GM19023 (cell line): ENCODE measurements around the gene GFM1.

ENCODE experiments used
- ATAC-seq: cut with Tn5 transposase; IDR thresholded peaks from one replicate; pipeline ENCODE4 v1.9.1; 2021; ENCODE audit warnings: mild to moderate bottlenecking, moderate library complexity; ENCODE audit not compliant: unreplicated experiment

GFM1 gene

DNA sequence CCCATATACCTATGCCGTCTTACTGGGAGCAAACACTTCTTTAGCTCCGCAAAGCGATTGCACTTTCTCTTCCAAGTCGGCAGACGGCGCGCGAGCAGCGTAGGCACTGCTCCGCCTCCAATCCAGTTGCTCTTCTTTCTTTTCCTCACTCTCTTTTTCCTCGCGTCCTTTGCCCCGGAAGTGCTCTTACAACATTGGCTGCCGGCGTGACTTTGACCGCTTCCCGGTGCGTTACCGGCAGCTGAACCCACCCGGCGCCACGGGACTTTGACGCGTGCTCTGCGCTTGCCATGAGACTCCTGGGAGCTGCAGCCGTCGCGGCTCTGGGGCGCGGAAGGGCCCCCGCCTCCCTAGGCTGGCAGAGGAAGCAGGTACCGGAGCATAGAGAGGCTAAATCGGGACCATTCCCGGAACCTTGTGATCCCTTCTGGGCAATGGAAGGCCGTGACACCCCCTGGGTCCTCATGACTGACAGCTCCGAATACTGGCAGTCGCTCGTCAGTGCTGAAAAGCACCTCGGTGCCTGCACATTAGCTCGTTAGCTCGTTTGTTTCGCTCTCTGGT lies at the start of gene GFM1:
GFM1 (plus strand) TSS at position 183 of the 564 bp plus-strand sequence; CDS start at position 291, 108 bp downstream.
- peak; percentile 99 for ATAC-seq

DNA sequence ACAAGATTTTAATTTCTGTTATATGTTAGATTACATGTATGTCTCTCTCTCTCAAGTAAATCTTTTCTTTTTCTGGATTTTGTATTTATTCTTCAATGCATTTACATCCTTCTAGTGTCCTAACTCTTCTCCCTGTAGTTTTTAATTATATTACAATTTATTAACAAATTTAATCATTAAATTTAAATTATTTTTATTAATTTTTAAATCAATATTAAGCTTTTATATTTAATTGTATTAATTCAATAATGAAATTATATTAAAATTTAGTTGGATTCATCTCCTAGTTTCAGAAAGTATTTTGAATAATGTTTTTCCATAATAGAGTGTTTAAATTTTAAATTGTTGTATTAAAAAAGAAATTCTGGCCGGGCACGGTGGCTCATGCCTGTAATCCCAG lies 43.5 kb upstream of the GFM1 start:
- no peak for ATAC-seq

DNA sequence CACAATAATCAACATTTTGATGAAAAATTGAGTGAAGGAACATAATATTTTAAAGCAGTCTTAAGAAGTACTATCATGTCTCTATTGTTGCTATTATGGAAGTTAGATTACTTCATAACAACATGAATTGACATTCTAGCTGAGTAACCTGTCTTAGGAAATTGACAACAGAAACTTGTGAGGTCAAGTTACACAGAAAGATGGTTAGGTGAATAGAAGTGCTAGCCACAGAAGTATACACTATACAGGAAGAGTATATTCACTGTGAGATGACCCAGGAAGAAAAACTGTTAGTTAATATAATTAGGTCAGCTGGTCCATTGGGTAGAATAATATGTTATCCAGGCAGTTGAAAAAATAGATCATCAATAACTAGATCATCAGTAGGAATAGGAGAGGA lies 42.1 kb upstream of the GFM1 start:
- no peak for ATAC-seq

DNA sequence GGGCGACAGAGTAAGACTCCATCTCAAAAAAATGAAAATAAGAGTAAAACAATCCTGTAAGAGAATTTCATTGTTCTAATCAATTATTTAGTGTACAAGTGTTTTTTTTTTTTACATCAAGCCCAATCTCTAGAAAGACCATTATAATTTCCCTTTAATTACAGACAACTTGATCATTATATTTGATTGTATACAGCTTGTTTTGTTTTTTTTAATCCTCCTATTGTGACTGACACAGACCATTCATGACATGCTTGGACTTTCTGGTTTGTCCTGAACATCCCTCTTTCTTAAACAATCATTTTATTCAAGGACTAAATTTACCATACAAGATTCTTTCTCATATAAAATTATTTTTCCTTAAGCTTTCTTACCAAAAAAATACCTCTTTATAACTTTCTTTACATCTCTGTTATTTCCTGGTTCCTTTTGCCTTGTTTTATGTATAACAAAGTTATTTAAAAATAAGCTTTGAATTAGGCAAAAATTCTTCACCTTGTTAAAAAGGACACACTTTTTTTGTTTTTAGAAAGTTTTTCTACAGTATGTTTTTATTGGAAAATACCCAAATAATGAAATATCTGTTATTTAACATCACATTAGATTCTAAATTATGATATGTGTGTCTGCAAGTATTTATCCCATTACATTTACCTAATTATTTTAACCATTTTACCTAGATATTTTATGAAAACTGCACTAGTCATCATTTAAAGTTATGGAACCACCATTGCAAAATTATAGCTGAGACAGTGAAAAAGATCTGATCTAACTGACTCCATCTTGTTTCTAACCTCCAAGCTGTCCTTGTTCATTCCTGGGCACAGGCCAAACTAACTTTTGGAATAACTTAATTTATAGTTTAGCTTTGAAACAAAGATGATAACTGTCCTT lies 26.1 kb upstream of the GFM1 start:
- no peak for ATAC-seq

DNA sequence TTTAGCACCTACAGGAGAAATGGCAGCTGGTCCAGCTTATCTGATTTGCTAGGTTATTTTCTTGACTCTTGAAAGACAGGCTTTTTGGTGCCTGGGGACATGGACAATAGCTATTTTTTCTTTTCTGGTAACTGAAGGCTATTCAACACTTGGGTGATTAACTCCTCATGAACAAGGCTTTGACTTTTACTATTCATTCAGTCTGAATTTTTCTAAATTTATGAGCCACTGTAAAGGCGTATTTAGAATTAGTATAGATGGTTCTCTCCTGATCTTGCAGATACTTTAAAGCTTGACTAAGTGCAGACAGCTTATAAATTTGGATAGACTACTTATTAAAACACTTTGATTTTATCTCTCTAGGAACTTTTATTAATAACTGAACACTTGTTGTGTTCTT lies 18.4 kb upstream of the GFM1 start:
- ATAC-seq: no peak

DNA sequence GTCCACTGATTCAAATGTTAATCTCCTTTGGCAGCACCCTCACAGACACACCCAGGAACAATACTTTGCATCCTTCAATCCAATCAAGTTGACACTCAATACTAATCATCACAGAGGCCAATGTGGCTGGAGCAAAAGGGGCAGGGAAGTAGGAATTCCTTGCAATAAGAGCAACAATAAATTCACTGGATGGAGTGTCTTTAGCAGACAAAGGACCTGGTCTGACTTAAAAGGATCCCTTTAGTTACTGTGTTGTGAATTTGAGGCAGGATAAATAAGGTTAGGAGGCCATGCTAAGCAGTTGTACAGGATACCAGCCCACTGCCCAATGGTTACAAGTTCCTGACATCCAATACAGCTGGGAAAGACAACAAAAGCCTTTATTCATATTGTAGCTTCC lies 12.3 kb upstream of the GFM1 start:
- no peak for ATAC-seq

DNA sequence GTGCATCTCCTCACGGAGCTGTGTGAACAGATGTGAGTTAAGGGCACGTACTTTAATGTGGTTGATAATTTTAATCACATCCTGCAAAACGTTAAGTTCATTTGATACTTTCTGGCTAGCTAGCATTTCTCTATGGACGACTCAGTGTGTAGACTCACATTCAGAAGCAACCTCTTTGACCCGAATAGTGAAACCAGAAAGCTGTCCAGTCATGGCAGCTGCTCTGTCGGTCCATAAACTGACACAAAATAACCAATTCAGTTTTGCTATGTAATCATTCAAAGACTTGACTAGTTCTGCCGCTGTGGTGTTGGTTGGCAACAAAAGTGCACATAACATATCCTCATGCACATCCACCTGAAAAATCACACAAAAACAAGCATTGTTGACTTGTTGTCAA lies 3.7 kb upstream of the GFM1 start:
- no peak for ATAC-seq

DNA sequence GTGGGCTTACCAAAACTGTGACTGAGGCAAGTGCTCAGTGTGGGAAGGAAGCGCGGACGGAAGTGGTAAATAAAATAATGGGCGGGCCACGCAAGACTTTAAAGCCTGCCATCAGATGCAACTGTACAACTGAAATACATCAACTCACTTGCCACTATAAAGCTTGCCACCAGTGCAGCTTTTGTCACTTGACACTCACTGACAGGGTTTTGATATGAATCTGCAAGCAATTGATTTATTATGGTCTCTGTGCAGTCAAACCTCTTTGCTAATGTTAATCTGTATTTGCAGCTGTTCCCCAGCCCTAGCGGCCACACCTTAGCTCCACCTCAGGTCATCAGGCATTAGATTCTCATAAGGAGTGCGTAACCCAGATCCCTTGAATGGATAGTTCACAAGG lies 2.3 kb upstream of the GFM1 start:
- no peak for ATAC-seq

DNA sequence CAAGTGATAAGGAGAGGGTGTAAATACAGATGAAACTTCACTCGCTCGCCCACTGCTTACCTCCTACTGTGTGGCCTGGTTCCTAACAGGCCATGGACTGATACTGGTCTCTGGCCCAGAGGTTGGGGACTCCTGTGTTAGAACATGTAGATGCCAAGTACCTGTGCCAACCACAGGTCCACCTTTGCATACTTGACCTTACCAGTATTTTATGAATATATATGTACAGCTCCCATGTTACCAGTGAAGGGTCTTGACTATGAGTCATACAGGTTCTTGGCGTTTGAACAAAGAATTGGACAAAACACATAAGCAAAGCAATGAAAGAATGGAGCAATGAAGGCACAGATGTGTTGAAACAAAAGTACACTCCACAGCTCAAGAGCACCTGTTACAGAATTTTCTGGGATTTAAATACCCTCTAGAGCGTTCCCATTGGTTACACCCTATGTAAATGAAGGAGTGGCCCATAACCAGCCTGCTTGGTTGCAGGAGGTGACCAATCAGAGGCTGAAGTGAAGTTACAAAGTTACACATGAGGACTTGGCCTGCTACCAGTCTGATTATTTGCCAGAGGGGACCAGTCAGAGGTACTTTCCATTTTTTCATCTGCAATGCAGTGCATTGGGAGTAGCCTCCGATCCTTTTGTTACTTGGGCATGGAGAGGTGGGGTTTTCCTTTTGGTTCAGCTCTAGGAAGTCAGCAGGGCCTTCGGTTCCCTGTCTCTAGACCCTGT lies 1.7 kb upstream of the GFM1 start:
- ATAC-seq: no peak

DNA sequence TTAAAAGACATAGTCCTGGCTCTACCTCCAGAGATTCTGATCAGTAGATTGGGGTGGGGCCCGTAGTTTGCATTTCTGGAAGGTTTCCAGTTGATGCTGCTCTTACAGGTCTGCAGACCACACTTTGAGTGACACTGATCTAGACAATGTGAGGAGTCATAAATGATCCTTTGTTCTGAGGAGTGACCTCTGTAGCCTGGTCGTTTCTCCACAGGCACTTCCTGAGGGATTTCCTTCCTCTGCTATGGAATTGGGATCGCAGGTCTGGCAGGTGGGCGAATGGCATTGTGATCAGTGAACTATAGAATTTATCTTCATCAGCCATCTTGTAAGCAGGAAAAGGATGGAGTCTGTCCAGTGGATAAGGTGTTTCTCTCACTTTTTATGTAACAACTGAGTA lies 5.5 kb downstream of the GFM1 start:
- no peak for ATAC-seq

DNA sequence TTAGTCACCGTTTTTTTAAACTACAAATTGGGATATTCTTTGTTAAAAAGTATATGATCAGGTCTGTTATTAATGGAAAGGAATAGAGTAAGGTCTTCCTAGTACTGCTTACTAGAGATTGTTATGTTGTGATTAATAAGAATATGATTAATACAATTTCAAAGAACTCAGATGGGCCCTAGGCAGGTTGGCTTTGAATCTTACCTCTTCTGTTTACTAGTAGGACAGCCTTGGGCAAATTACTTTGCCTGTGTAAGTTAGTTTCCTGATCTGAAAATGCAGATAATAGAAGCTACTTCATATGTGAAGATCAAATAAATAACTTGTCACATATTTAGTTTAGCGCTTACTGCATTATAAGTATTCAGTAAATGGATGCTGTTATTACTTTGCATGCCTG lies 6.9 kb downstream of the GFM1 start:
- ATAC-seq: no peak

DNA sequence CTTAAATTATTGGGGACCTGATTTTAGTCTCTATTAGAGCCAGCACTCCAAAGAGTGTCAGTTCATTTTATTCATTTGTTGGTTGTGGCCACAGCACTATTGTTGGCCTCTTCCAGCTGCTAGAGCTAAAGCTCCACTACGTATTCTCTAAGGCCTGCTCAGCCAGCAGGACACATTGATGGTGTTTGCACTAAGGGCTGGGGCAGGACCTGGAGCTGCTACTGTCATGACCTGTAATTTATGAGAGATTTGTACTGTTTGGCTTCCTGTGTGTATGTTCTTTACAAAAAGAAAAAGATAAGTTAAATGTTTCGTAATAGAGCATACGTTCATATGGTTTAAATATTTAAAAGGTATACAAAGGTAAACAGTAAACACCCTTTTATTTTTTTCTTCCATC lies 8.1 kb downstream of the GFM1 start:
- no peak for ATAC-seq

DNA sequence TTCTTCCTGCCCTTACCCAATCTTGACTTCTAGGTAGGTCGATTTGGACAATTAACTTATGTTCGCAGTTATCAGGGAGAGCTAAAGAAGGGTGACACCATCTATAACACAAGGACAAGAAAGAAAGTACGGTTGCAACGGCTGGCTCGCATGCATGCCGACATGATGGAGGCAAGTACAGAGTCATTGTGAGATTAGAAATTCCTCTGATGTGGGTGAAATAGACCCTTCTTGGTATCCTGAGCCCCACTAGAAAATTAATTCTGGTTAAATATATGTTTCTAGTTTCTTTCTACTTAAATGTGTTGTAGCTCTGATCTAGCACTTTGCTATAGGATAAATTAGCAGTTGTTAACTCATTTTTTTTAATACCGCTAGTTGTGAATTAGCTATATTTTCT lies 14.6 kb downstream of the GFM1 start:
- ATAC-seq: no peak

DNA sequence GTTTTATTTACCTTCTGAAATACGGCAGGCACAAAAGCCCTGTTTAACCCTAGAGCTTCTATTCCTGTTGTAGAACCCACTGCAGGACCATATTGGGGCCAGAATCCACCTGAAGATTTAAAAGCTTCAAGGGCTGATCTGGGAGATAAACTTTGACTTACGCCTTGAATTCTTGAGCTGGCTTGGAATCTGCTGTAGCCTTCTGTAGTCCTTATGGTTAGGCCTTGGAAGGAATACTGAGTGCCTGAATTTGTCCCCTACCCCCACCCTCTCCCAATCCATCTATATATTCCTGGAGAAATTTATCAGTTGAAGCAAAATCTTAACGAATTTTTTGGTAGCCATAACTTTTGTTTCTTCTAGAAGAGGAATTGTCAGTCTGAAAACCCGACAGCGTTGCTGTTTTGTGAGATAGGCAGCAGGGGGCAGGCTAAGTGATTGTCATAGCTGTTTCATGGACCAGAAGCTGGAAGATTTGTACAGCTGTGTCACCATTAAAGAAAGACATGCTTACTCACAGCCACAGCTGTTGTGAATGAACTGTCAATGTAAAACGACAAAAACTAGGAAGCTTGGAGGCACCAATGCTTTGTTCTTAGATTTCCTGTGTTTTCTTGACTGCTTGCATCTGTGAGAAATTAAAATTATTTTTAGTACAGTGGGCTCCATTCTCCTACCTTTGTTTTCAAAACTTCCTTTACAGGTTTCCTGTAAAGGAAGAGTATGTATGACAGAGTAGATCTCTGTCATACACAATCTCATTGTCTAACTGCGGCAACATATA lies 15.3 kb downstream of the GFM1 start:
- peak; percentile 70 for ATAC-seq

DNA sequence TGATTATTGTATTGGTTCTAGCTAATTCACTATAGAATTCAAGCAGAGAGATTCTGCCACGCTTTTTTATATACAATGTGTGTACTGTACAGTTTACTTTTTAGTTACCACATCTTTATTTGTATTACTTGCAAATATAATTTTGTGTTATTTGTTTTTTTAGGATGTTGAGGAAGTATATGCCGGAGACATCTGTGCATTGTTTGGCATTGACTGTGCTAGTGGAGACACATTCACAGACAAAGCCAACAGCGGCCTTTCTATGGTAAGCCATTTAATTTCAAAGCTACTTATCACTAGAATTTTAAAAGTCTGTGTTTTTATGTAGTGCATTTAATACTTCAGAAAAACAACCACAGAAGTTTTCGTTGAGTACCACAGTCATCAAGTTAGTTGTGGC lies 16.4 kb downstream of the GFM1 start:
- no peak for ATAC-seq

DNA sequence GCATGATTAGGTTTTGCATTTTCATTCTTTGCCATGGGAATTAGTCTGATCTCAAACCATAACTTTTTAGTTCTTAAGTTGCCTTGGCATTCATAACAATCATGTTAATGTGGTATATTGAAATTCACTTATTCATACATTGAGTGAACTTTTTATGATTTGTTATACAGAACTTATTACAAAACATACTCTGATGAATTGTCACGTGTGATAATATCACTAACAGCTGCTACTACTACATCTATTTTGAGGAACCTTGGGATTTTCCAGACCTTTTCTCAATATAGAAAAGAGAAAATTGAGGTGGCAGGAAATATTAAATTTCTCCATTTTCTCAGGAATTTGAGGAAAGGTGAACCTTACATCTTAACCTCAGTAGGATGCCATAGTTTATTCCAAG lies 18.9 kb downstream of the GFM1 start:
- ATAC-seq: no peak

DNA sequence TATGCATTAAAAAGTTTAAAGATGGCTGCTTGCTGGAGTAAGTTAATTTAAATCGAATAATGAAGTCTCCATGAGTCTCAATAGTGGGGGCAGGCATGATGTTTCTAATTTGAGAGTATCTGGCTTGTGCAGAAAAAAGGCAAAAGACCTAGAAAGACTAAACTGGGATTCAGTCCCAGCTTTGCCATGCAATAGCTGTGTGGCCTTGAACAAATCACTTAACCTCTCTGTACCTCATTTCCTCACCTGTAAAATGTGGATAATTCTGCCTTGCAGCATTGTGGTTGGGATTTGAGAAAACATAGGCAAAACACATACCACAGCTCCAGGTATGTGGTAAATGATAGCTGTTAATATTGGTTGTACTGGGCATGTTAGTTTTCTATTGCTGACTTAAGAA lies 19.5 kb downstream of the GFM1 start:
- ATAC-seq: no peak

DNA sequence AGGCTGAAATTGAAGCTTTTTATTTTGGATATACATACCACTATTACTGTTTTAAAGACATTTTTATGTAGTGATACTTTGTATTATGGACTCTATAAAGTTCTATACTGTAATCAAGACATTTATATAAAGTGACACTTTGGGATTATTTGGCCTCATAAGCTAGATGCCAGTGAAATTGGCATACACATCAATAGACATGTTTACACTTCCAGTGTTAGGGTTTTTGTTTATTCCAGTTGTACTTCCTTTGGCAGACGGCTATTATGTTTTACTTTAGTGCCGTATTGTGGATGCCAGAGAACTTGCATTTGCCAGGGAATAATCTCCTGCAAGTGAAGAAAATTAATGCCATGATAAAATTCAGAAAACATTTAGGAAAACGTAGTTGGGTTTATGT lies 22.1 kb downstream of the GFM1 start:
- no peak for ATAC-seq

DNA sequence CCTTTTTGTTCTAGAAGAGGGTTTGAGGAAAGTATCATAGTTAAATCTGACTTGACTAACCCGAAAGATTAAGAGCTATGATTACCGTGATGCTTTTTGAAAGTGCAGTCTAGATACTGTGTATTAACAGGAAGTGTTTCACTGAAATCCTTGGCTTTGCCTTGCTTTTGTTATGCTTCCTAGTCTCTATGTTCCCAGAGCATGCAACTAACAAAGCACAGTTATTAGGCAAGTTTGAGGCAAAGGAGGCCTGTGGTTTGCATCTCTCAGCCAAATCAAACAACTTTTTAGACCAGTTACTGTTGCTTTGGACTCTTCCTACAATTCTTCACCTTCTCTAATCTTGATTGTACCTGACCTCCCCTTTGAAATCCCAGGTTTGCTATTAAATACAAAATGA lies 24.2 kb downstream of the GFM1 start:
- ATAC-seq: no peak

DNA sequence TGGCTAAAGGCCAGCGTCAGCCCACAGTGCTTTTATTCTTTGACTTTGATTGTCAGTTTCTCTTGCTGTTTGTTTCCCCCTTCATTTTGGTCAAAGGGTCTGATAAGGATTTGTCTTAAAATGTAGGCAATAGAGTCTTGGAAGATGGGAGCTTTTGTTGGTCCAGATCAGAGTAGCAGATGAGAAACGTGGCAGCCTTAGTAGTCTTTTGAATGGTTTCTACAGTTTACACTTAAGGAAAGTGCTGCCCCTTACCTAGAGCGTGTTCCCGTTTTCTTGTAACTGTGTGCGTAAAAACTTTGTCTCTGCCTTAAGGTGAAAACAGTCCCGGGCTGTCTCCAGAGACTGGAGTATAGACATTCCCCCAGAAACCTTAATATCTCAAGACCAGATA lies 27.5 kb downstream of the GFM1 start:
- ATAC-seq: no peak
